Stimulated activated CD8-positive, alpha-beta memory T cell treated with anti-CD3 and anti-CD28 coated beads, Interleukin-4, amount 100 ng/mL, for 4 hours (primary cell): Measurements from ENCODE around the gene PCA3.

Source experiments
- DNase-seq, 2 donors: peaks; one replicate each; pipeline ENCODE4 v3.0.0-alpha.2; 2020; ENCODE audit warnings: low read depth in 2 of 2, low spot score in 1 of 2

The PCA3 gene

DNA sequence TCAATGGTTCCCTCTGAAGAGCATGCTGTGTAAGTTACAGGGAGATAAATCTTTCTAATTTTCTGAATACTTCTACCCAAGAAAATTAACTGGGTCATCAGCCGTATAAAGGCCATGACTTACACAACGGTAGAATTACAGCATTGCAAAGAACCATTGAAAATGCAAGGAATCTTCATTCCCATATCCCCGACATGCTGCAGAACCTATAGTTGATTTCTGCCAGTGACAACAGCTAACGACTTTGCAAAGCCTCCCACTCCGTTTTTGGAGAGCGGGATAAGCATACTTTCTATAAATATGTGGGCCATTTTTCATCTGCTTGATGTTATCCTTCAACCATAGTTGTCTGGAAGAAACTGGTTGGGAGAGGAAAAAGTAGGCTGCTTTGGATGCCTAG lies 56.2 kb downstream of the PCA3 start:
- no peak for DNase-seq

DNA sequence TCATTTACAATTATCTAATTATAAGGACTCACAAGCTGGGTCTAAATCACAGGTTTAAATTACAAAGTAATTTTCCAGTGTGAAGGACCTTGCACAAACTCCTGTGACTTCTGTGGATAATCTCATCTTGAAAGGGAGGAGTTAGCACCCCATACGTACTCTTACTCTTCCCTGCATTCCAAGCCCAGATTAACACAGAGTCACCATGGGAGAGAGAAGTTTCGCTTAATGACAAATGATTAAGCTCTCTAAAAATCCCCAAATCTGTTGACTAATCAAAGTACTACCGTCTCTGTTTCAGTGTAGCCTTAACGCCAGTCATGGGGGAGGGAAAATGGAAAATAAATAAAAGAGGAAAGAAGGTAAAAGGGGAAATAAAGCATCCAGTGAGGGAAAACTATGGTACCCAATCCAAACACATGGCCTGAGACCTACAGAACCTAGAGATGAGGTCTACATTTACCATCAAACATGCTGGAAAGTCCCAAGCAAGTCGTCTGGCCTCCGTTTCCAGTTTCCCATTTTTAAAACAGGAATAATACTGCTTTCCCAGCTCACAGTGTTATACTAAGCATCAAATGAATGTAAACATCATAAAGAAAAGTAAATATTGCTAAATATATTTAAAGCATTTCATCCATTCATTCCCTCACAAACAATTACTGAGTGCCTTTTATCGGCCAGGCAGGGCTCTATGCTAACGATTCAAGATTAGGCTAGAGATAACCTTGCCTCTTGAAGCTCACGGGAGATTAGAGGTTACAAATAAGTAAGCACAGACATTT lies 63.2 kb downstream of the PCA3 start:
- no peak for DNase-seq

DNA sequence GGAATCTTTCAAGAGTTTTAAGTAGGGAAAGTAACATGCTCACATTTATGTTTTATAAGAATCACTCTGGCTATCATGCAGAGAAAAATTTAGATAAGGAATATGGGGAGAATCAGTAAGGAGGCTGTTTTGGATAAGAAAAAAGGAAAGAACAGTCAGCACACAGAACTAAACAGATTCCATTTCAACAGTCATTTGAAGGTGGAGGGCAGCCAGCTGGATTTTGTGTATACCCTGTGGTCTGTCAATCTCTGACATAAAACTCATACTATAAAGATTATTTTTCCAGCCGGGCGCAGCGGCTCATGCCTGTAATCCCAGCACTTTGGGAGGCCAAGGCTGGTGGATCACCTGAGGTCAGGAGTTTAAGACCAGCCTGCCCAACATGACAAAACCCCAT lies 64.2 kb downstream of the PCA3 start:
- DNase-seq: no peak

DNA sequence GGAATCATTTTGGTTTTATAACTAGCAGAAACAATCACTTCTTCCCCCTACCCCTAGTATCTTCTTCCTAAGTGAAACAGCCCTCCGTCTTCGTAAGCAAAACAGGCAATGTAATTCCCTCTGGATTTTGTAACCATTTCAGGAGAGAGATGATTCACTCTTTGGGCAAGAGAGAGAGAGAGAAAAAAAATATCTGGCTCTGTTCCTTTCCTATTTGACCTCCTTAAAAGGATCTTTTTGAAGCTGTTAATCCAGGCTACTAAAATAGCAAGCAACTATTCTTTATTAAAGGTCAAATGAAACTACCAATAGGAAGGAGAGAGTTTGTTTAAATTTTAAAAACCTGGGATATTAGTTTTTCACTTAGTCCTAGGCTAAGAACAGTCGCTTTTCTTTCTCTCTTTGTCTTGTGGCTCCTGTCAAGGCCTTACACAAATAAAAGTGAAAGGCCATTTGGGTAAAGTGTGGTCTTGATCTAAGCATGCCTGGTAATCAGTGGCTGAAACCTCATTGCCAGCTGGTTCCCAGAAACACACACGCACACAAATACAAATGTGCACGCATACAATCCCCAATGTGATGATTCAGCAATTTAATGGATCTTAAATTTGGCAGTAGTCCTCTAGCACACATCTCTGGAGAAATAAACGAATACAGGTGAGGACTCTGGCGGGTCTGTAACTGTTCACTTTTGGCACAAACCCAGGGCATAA lies 71.5 kb downstream of the PCA3 start:
- no peak for DNase-seq
